HEK293 (cell line): Measurements from ENCODE around the gene TFPT.

Experiments
- GLI4 ChIP-seq: fragments of 450-650 bp; formaldehyde crosslinking; IDR thresholded peaks from 2 replicates; pipeline ENCODE4 v1.5.1; 2016; ENCODE audit warnings: missing biosample characterization, missing genetic modification characterization
- HOXD13 ChIP-seq: sonication (generic); formaldehyde crosslinking; IDR thresholded peaks from 2 replicates; pipeline ENCODE4 v1.8.0; 2022; ENCODE audit warnings: missing genetic modification reagents, borderline replicate concordance
- INSM2 ChIP-seq: fragments of 450-650 bp; formaldehyde crosslinking; IDR thresholded peaks from 2 replicates; pipeline ENCODE4 v1.5.1; 2016; ENCODE audit warnings: missing biosample characterization, missing genetic modification characterization
- KLF1 ChIP-seq: fragments of 450-650 bp; formaldehyde crosslinking; IDR thresholded peaks from 2 replicates; pipeline ENCODE4 v1.5.1; 2016; ENCODE audit warnings: missing biosample characterization, missing genetic modification characterization
- MZF1 ChIP-seq: fragments of 450-650 bp; formaldehyde crosslinking; IDR thresholded peaks from 2 replicates; pipeline ENCODE4 v1.5.1; 2017; ENCODE audit warnings: missing biosample characterization, missing genetic modification characterization, borderline replicate concordance
- OVOL3 ChIP-seq: fragments of 450-650 bp; formaldehyde crosslinking; IDR thresholded peaks from 2 replicates; pipeline ENCODE4 v1.5.1; 2016; ENCODE audit warnings: missing biosample characterization, missing genetic modification characterization
- PBX3 ChIP-seq: sonication (generic); formaldehyde crosslinking; IDR thresholded peaks from 2 replicates; pipeline ENCODE4 v1.8.1; 2022; ENCODE audit warnings: mild to moderate bottlenecking, moderate library complexity, missing genetic modification reagents
- REPIN1 ChIP-seq: fragments of 450-650 bp; formaldehyde crosslinking; IDR thresholded peaks from 2 replicates; pipeline ENCODE4 v1.5.1; 2017; ENCODE audit warnings: missing biosample characterization, missing genetic modification characterization, low read depth
- SALL2 ChIP-seq: fragments of 450-650 bp; formaldehyde crosslinking; IDR thresholded peaks from 2 replicates; pipeline ENCODE4 v1.5.0; 2017; ENCODE audit warnings: missing biosample characterization, mild to moderate bottlenecking, missing genetic modification characterization, borderline replicate concordance
- SCRT1 ChIP-seq: fragments of 450-650 bp; formaldehyde crosslinking; IDR thresholded peaks from 2 replicates; pipeline ENCODE4 v1.5.1; 2016; ENCODE audit warnings: missing biosample characterization, missing genetic modification characterization, borderline replicate concordance
- ZNF16 ChIP-seq: fragments of 450-650 bp; formaldehyde crosslinking; IDR thresholded peaks from 2 replicates; pipeline ENCODE4 v1.5.1; 2016; ENCODE audit warnings: low read depth, missing biosample characterization, missing genetic modification characterization
- ZNF169 ChIP-seq: fragments of 450-650 bp; formaldehyde crosslinking; IDR thresholded peaks from 2 replicates; pipeline ENCODE4 v1.5.1; 2016; ENCODE audit warnings: missing biosample characterization, missing genetic modification characterization
- ZNF211 ChIP-seq: fragments of 450-650 bp; formaldehyde crosslinking; IDR thresholded peaks from 2 replicates; pipeline ENCODE4 v1.5.1; 2016; ENCODE audit warnings: low read depth, missing biosample characterization, missing genetic modification characterization
- ZNF221 ChIP-seq: fragments of 450-650 bp; formaldehyde crosslinking; IDR thresholded peaks from 2 replicates; pipeline ENCODE4 v1.5.1; 2017; ENCODE audit warnings: missing biosample characterization, missing genetic modification characterization, borderline replicate concordance
- ZNF274 ChIP-seq, 2 experiments: fragments of 200-500 bp in 1 of 2; fragments of 450-650 bp in 1 of 2; sonication (Bioruptor generic) in 1 of 2; formaldehyde crosslinking in 1 of 2; IDR thresholded peaks; 2 replicates each; pipeline versions ENCODE4 v1.5.1 to v1.6.1; 2014 to 2016; ENCODE audit warnings: borderline replicate concordance in 1 of 2, inconsistent platforms in 1 of 2, low read length in 1 of 2, missing biosample characterization in 1 of 2, missing genetic modification characterization in 1 of 2
- ZNF280D ChIP-seq: fragments of 450-650 bp; formaldehyde crosslinking; IDR thresholded peaks from 2 replicates; pipeline ENCODE4 v1.5.1; 2016; ENCODE audit warnings: missing biosample characterization, missing genetic modification characterization
- ZNF362 ChIP-seq: fragments of 450-650 bp; formaldehyde crosslinking; IDR thresholded peaks from 2 replicates; pipeline ENCODE4 v1.5.1; 2016; ENCODE audit warnings: missing biosample characterization, missing genetic modification characterization
- ZNF433 ChIP-seq: fragments of 450-650 bp; formaldehyde crosslinking; IDR thresholded peaks from 2 replicates; pipeline ENCODE4 v1.5.1; 2016; ENCODE audit warnings: missing biosample characterization, missing genetic modification characterization, low read depth
- ZNF529 ChIP-seq: fragments of 450-650 bp; formaldehyde crosslinking; IDR thresholded peaks from 2 replicates; pipeline ENCODE4 v1.5.1; 2017; ENCODE audit warnings: missing genetic modification characterization, missing biosample characterization; ENCODE audit not compliant: insufficient replicate concordance
- ZNF560 ChIP-seq: fragments of 450-650 bp; formaldehyde crosslinking; IDR thresholded peaks from 2 replicates; pipeline ENCODE4 v1.5.1; 2017; ENCODE audit warnings: missing biosample characterization, missing genetic modification characterization, borderline replicate concordance
- ZNF645 ChIP-seq: fragments of 450-650 bp; formaldehyde crosslinking; IDR thresholded peaks from 2 replicates; pipeline ENCODE4; 2016; ENCODE audit warnings: missing biosample characterization, missing genetic modification characterization
- ZNF776 ChIP-seq: fragments of 450-650 bp; formaldehyde crosslinking; IDR thresholded peaks from 2 replicates; pipeline ENCODE4 v1.5.0; 2017; ENCODE audit warnings: missing biosample characterization, missing genetic modification characterization, borderline replicate concordance
- ZNF792 ChIP-seq: fragments of 450-650 bp; formaldehyde crosslinking; IDR thresholded peaks from 2 replicates; pipeline ENCODE4 v1.5.1; 2016; ENCODE audit warnings: missing biosample characterization, missing genetic modification characterization
- ZNF830 ChIP-seq: fragments of 450-650 bp; IDR thresholded peaks from 2 replicates; pipeline ENCODE4 v1.5.0; 2018; ENCODE audit warnings: missing biosample characterization, missing genetic modification characterization, low read depth, mild to moderate bottlenecking, moderate library complexity
- ZSCAN16 ChIP-seq: fragments of 450-650 bp; formaldehyde crosslinking; IDR thresholded peaks from 2 replicates; pipeline ENCODE4 v1.5.1; 2016; ENCODE audit warnings: missing biosample characterization, missing genetic modification characterization
- ZSCAN18 ChIP-seq: fragments of 450-650 bp; formaldehyde crosslinking; IDR thresholded peaks from 2 replicates; pipeline ENCODE4 v1.5.1; 2016; ENCODE audit warnings: missing biosample characterization, missing genetic modification characterization
- ZSCAN4 ChIP-seq: fragments of 450-650 bp; formaldehyde crosslinking; IDR thresholded peaks from 2 replicates; pipeline ENCODE4 v1.5.1; 2017; ENCODE audit warnings: missing biosample characterization, missing genetic modification characterization

The TFPT gene

GRCh38 chr19:54159352-54160181, 44.1 kb upstream of the TFPT start, which contains the start of gene LENG1 (continued):
- TF ChIP-seq ZNF362 (tag by site-specific recombination): no peak
- TF ChIP-seq HOXD13 (CRISPR knock-in tag): no peak
- no peak for TF ChIP-seq ZNF529
- TF ChIP-seq ZNF211: no peak
- TF ChIP-seq ZNF280D: no peak
- TF ChIP-seq SCRT1 (tag by site-specific recombination): no peak
- no peak for TF ChIP-seq OVOL3 (tag by site-specific recombination)
- TF ChIP-seq ZNF776 (tag by site-specific recombination): no peak
- TF ChIP-seq ZNF169 (tag by site-specific recombination): no peak
- TF ChIP-seq ZNF830 (tag by site-specific recombination): no peak
- TF ChIP-seq MZF1 (tag by site-specific recombination): peak; percentile 4; the same call in 1 of the 2 replicates
- TF ChIP-seq ZSCAN4 (tag by site-specific recombination): no peak
- TF ChIP-seq REPIN1 (tag by site-specific recombination): no peak
- TF ChIP-seq ZNF433 (tag by site-specific recombination): no peak
- TF ChIP-seq INSM2: no peak
- TF ChIP-seq ZNF221: no peak
- TF ChIP-seq ZNF645: no peak
- no peak for TF ChIP-seq ZNF274 (IDR thresholded peaks at IDR 0.05; ENCODE audit: low read length)
- TF ChIP-seq ZNF274 (tag by site-specific recombination; IDR thresholded peaks at IDR 0.05; ENCODE audit: borderline replicate concordance): no peak
- 0 out of 2 replicates have a peak, but pooled peaks have one; percentile 54 for TF ChIP-seq PBX3 (CRISPR knock-in tag)
- no peak for TF ChIP-seq GLI4 (tag by site-specific recombination)
- no peak for TF ChIP-seq SALL2 (tag by site-specific recombination)
- peak; percentile 90 for TF ChIP-seq ZNF792 (tag by site-specific recombination)
- TF ChIP-seq ZNF16: no peak
- no peak for TF ChIP-seq KLF1 (tag by site-specific recombination)
- TF ChIP-seq ZNF560 (tag by site-specific recombination): no peak
- 0 out of 2 replicates have a peak, but pooled peaks have one; percentile 53 for TF ChIP-seq ZSCAN16
- TF ChIP-seq ZSCAN18 (tag by site-specific recombination): no peak
